ENCODE data around the gene RBM10.
A peak's percentile ranks its signal among the peaks of the same experiment; 100 is the strongest.

Gene RBM10

DNA sequence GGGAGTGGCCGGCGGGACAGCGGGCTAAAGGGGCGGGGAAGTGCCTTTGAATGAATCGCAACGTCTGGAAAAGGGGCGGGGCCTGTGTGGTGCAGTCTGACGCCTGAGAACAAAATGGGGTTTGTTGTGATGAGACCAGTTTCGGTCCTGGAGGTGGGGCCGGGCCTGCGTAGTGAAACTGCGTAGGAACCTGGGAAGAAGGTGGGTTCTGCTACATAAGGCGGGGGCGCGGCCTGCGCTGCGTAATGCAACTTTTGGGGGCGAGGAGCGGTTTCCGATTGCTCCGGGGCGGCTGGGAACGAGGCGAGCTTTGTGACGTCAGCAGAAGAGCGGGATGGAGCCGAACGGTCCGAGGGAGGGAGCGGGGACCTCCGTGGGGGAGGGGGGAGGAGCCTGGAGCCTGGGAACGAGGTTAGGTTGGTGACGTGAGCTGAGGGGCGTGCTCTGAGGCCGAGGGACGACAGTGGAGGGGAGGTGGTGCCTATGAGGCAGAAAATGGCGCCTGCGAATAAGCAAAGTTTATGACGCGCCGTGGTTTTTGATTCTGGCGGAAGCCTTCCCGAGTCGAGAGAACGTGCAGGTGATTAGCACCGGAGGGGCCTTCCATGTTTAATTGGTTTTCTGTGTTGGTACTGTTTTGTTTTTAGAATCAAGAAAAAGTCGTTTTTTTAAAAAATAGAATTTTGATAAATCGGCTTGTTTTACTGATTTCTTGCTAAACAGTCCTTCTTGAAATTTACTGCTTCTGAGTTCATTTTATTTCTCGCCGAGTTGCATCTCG is 88.5 kb downstream of the RBM10 start:
- peak; percentile 86 to 92 (median 89) for DNase-seq (ENCODE audit: low read depth in 2 of 3, low spot score in 1 of 3)

DNA sequence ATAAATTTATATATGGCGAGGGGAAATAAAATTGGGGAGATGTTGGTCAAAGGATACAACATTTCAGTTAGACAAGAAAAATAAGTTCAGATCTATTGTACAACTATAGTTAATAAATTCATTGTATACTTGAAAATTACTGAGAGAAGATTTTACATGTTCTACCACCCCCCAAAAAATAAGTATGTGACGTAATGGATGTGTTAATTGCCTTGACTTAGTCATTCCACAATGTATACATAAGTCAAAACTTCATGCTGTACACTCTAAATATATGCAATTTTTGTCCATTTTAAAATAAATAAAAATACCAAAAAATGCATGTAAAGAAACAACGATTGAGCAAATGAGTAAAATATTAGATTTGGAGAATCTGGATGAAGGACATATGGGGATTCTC is 89.6 kb downstream of the RBM10 start:
- DNase-seq (ENCODE audit: low read depth in 2 of 3, low spot score in 1 of 3): no peak

DNA sequence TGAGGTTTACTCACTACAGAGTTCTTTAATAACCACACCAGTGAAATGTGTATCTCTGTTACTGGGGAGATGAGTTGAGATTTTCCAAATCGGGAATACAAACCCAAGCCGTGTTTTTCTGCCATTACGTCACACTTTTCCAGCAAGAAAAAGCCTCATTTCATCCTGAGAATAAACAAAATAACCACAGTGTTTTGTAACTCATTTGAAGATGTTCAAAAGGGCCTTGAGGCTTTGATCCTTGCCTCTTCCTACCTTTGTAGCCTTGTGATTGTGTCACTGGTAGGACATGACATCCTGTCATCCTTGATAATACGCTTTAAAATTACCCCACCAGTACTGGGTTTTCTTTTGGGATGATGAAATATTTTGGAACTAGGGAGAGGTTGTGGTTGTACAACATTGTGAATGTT is 90.7 kb downstream of the RBM10 start:
- no peak for DNase-seq (ENCODE audit: low read depth in 2 of 3, low spot score in 1 of 3)

Data from stimulated activated CD4-positive, alpha-beta T cell treated with anti-CD3 and anti-CD28 coated beads, Interleukin-12 subunit alpha, Interleukin-12 subunit beta, amount 100 ng/mL, for 48 hours (primary cell).